Nucleus accumbens (tissue), 56 donors: ENCODE measurements around the gene KIF12.
"Not testable (repeated sequence)": the region's sequence is repeated elsewhere in the genome, so short reads cannot be mapped to it uniquely, and the experiment has no call there.

Source experiments
- DNase-seq, 56 donors: peaks; one replicate each; lab custom pipeline; 2025; lab: John Stamatoyannopoulos, UW

Gene KIF12

GRCh38 chr9:114098936-114099668, at the start of gene KIF12:
KIF12 (minus strand) TSS chr9:114099292; CDS start chr9:114099276, 16 bp downstream.
- DNase-seq = no peak

DNA sequence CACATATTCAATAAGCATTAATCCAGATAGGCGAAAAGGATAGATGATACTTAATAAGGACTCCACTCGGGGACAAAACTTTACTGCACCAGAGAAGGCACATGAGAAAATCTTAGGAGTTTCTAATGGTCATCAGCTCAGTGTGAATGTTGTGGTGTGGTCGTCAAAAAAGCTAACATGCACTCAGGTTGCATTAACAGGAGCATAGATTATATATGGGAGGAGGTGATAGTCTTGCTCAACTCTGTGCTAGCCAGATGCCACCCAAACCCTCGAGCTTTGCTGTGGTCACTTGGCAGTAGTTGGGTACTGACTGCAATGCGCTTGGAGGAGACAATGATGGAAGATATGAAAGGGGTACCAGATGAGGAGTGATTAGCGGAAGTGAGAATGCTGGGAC, 47.6 kb upstream of the KIF12 start:
- no peak for DNase-seq

DNA sequence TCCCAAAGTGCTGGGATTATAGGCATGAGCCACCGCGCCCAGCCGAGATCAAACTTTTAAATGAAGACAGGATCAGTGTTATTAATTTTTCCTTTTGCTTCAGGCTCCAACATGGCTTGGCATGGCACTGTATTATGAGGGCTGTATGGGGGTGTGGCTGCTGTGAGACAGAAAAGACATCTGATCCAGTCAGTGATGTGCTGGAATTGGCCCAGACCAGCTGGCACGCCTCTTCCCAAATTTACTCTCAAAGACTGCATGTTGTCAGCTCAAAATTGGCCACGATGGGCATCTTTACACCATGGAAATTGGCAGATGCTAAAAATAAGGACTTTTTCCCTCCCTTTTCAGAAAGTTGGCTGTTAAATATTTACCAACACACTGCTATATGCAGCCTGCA, 44.1 kb upstream of the KIF12 start:
- DNase-seq = no peak

DNA sequence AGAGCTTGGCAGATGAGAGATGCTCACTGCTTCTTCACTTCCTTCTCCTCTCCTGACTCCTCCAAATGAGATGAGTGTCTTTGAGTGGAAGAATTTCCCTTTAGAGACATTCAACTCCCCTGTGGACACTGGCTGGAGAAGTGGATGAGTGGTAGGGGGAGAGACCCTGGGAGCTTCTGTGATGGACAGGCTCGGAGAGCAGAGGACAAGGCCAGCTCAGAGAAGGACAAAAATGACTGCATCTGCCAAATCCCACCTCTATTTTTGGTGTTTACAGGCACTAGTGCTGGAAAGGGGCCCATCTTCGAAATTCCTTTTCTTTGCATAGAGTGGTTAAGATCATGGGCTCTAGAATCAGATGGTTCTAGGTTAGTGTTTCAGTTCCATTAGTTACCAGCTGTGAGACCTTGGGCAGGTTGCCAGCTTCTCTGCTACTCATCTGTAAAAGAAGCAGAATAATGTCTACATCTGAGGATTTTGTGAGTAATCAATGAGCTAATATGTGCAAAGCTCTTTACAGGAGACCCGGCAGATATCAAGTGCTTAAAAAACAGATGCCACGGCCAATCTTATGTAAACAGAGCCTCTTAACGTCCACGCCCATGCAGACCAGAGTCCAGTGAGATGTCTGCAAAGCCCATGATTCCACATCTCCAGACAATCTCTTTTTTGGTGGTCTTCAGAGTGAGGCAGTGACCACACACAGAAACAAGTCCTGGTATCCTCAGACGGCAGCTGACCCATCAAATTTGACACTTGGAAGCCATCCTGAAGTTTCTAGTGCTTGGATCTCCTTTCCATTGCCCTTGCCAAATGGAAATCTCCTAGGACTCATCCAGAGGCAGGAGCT, 42.7 kb upstream of the KIF12 start:
- peak in 2 of 56 donors; percentile 16 to 22 for DNase-seq

GRCh38 chr9:114140850-114141249, 41.8 kb upstream of the KIF12 start:
- peak in 2 of 56 donors; percentile 9 to 21 for DNase-seq

DNA sequence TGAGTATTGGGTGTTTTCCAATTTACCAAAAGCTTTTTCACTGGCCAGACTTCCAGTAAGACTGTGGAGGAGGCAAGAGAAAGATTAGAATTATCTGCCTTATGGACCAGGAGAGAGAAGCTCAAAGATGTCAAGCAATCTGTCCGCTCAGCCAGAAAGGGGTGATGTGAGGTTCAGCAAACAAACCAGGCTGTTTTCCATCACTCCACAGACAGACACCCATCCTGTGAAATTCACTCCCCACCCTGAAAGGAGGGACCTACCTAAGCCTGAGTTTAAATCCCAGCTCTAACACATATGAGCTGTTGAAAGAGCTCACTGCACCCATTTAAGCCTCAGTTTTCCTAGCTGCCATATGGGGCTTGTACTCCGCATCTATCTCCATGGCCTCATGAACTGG, 41.3 kb upstream of the KIF12 start:
- no peak for DNase-seq

- no peak for DNase-seq
These were observed 40.0 kb upstream of the KIF12 start for GRCh38 chr9:114139071-114139470.

GRCh38 chr9:114138552-114138971, 39.5 kb upstream of the KIF12 start:
- DNase-seq = peak in 2 of 56 donors; percentile 7 to 12

GRCh38 chr9:114137831-114138230, 38.7 kb upstream of the KIF12 start:
- no peak for DNase-seq

DNA sequence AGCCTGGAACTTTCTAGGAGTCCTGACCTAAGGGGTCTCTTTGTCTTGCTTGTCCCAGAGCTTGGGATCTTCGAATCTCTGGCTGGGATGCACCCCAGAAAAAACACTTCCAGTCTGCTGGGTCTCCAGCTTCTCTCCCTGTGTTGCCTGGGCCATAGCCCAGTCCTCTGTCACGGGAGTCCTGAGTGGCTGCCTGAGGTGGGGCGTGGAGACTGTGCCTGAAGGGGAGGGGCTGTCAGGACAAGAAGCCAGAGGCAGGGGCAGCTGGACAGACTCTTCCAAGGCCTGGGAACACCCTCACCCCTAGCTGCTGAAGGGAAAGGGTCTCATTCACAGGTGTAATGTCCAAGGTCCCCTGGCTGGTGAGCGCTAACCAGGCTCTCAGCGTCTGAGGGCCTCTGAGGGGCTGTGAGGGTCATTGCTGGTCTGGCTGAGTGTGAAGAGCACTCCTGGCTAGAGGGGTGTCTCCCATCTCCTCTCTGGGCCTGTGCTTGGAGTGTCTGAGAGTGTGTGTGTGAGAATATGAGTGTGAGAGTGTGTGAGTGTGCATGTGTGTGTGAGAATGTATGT, 35.8 kb upstream of the KIF12 start:
- no peak for DNase-seq

DNA sequence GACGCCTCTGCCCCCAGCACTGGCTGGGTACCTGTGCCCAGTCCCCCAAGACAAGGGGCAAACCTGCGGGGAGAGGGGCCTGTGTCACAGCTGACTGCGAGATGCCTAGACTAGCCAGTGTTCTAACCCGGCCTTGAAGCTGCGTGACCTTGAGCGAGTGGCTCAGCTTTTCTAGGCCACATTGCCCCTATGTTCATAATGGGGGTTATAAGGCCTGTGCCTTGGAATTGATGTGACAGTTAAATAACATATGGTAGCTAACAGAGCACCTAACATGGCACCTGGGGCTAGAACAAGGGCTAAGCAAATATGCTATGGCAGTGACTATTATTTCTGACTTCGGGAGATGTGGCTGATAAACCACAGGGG, 33.4 kb upstream of the KIF12 start:
- no peak for DNase-seq

DNA sequence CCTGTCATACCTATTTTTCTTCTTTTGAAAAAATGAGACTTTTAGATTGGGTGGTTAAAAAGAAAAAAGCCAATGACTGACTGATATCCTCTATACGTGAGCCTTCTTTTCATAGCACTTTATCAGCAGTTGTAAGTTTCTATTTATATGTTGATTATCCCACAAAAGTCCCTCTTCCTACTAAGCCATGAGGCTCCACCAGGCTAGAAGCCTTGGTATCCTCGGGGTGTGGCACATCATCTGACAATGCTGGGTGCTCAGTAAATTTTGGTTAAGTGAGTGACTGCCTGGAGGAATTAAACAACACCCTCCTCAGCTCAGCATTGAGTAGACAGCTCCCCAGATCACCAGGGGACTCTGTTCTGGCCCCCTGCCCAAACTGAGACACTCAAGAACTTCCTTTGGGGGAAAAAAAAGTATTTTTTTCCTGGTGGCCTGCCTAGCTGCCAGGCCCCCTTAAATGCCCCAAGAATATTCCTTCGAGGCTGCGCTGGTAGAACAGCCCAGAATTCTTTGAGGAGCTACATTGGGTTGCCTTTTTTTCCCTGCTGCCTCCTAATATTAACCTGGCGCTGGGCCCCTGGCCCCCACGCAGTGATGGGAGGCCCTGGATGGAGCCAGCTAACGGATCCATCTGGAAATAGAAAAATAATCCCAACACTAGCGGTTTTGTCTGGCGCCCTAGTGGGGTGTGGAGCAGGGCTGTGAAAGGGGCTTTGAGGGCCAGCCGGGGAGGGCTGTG, 32.9 kb upstream of the KIF12 start:
- DNase-seq = no peak

GRCh38 chr9:114130624-114131277, 31.7 kb upstream of the KIF12 start:
- DNase-seq = peak in 5 of 56 donors; percentile 12 to 25 (median 20)

GRCh38 chr9:114130141-114130540, 31.0 kb upstream of the KIF12 start:
- no peak for DNase-seq

DNA sequence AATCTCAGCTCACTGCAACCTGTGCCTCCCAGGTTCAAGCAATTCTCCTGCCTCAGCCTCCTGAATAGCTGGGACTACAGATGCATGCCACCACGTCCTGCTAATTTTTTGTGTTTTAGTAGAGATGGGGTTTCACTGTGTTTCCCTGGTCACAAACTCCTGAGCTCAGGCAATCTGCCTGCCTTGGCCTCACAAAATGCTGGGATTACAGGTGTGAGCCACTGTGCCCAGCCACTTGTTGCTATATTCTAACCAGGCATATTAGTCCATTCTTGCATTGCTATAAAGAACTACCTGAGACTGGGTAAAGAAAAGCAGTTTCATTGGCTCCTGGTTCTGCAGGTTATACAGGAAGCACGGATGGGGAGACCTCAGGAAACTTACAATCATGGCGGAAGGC, 29.7 kb upstream of the KIF12 start:
- not testable (repeated sequence) for DNase-seq

DNA sequence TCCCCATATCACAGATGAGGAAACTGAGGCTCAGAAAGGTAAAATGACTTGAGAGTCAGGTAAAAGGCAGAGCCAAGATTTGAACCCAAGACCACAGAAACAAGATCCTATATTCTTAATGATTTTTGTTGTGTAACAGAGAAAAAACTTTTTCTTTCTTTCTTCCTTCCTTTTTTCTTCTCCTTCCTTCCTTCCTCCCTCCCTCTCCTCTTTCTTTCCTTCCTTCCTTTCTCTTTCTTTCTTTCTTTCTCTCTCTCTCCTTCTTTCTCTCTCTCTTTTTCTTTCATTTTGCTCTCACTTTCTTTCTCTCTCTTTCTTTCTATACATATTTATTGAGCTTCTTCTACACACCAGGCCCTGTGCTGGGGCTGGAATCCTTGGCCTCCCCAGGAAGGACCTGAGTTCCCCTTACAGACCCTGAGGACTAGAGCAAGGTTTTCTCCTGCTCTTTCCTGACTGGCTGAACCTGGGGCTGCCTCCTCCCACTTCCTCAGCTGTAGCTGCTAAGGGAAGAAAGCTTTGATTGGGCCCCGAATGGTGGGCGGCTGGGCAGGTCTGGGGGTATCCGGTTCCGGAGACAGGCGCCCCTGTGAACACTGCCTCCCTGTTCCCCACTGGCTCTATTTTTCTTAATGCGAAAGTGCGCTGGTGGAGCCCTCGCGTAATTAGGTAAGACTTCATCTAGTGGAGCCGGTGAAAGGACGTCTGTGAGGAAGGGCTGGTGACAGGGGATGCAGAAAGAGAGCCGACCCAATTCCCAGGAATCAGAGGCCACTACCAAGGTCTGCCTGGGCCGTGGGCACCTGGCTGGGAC, 27.4 kb upstream of the KIF12 start:
- no peak for DNase-seq

DNA sequence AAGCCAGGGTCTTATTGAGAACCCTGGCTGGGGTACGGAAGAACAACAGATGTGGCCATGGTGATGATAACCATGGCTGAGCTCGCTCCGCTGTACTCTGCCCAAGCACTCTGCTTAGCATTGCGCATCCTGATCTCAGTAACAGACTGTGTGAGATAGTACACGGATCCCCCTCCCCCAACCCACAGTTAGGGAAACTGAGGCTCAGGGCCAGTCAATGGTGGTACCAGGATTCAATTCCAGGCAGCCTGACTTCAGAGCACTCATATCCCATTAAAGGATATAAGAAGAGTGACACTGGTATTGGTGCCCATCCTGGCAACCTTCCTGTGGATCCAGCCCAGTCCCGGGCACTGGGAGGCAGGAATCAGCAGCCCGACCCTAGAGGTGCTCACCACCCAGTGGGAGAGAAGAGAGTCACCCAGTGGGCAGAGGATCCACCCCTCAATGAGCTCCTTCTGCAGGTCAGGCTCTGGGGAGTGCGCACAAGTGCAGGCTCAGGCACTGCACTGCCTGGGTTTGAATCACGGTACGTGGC, 26.5 kb upstream of the KIF12 start:
- DNase-seq = no peak

- DNase-seq = no peak
These were observed 25.8 kb upstream of the KIF12 start for GRCh38 chr9:114124666-114125475.
